ENCODE results near the gene TMEM47.

The TMEM47 gene

GRCh38 chrX:34656842-34657725, at the start of gene TMEM47:
TSS of gene TMEM47 (minus strand) at chrX:34657285. CDS start at chrX:34657029, 256 bp downstream.
- DNase-seq, result peak; percentile 75

GRCh38 chrX:34687095-34687494, 30.0 kb upstream of the TMEM47 start:
- DNase-seq, result no peak

- peak; percentile 25 for DNase-seq
These were observed 2.5 kb upstream of the TMEM47 start for GRCh38 chrX:34659575-34659974.

- peak; percentile 82 for DNase-seq
These were observed 1.2 kb upstream of the TMEM47 start for GRCh38 chrX:34658326-34658725.

GRCh38 chrX:34657726-34658070, 613 bp upstream of the TMEM47 start:
- no peak for DNase-seq

- no peak for DNase-seq
These were observed 631 bp downstream of the TMEM47 start for GRCh38 chrX:34656467-34656841.

GRCh38 chrX:34655501-34656455, 1.3 kb downstream of the TMEM47 start:
- peak; percentile 28 for DNase-seq

- peak; percentile 5 for DNase-seq
These were observed 2.2 kb downstream of the TMEM47 start for GRCh38 chrX:34654696-34655490.

- DNase-seq, result peak; percentile 0
These were observed 3.3 kb downstream of the TMEM47 start for GRCh38 chrX:34653811-34654210.

GRCh38 chrX:34642849-34643248, 14.2 kb downstream of the TMEM47 start:
- DNase-seq, result no peak

- peak; percentile 31 for DNase-seq
These were observed 19.0 kb downstream of the TMEM47 start for GRCh38 chrX:34638116-34638515.

- no peak for DNase-seq
These were observed 22.7 kb downstream of the TMEM47 start for GRCh38 chrX:34634349-34634748.

- peak; percentile 37 for DNase-seq
These were observed 24.7 kb downstream of the TMEM47 start for GRCh38 chrX:34632384-34632783.

GRCh38 chrX:34631479-34632220, 25.4 kb downstream of the TMEM47 start:
- DNase-seq, result peak; percentile 42

GRCh38 chrX:34629572-34629971, 27.5 kb downstream of the TMEM47 start:
- peak; percentile 74 for DNase-seq

GRCh38 chrX:34624416-34624815, 32.7 kb downstream of the TMEM47 start:
- DNase-seq, result peak; percentile 3

GRCh38 chrX:34619920-34620319, 37.2 kb downstream of the TMEM47 start:
- DNase-seq, result no peak

- no peak for DNase-seq
These were observed 45.0 kb downstream of the TMEM47 start for GRCh38 chrX:34612036-34612435.

- DNase-seq, result no peak
These were observed 58.7 kb downstream of the TMEM47 start for GRCh38 chrX:34598362-34598761.

- no peak for DNase-seq
These were observed 70.1 kb downstream of the TMEM47 start for GRCh38 chrX:34586936-34587335.

GRCh38 chrX:34586346-34586911, 70.7 kb downstream of the TMEM47 start:
- no peak for DNase-seq

GRCh38 chrX:34585561-34585960, 71.5 kb downstream of the TMEM47 start:
- no peak for DNase-seq

Measured in fibroblast of skin of right quadriceps (primary cell).